HEK293 (cell line): Measurements from ENCODE around the gene POLR1G.

Source experiments
- CTCF ChIA-PET: fragments of 350-600 bp; formaldehyde crosslinking; extraction: SDS; loops from one replicate; lab custom pipeline; 2021; ENCODE audit warnings: antibody characterized with exemption; lab: Yijun Ruan, JAX
- POLR2A ChIA-PET: fragments of 300-600 bp; formaldehyde crosslinking; extraction: SDS; loops from one replicate; lab custom pipeline; 2020; ENCODE audit warnings: antibody characterized with exemption, inconsistent platforms; lab: Yijun Ruan, JAX
- H3K27ac ChIP-seq: fragments of 200-500 bp; sonication (Bioruptor generic); 2 replicates; pipeline ENCODE4 v1.5.1; 2014; ENCODE audit warnings: low read depth, low read length, control low read depth, inconsistent platforms; ENCODE audit errors: extremely low read depth
- H3K36me3 ChIP-seq, 2 experiments: fragments of 200-500 bp in 1 of 2; sonication (Bioruptor generic) in 1 of 2; 1 replicate in 1 of 2; 2 replicates in 1 of 2; pipeline ENCODE4 v1.5.1; 2014 to 2017; ENCODE audit warnings: inconsistent platforms in 2 of 2, low read length in 2 of 2; ENCODE audit not compliant: control insufficient read depth in 2 of 2, insufficient read depth in 1 of 2
- H3K4me1 ChIP-seq: fragments of 200-500 bp; sonication (Bioruptor generic); 2 replicates; pipeline ENCODE4 v1.5.1; 2014; ENCODE audit warnings: mild to moderate bottlenecking, low read length, inconsistent platforms; ENCODE audit not compliant: control insufficient read depth, insufficient read depth
- H3K4me3 ChIP-seq: 2 replicates; pipeline ENCODE4 v1.5.1; 2011; ENCODE audit warnings: low read depth, mild to moderate bottlenecking, control low read depth, low read length, moderate library complexity
- H3K9me3 ChIP-seq: fragments of 200-500 bp; sonication (Bioruptor generic); 2 replicates; pipeline ENCODE4 v1.5.1; 2014; ENCODE audit warnings: low read depth, low read length, inconsistent platforms; ENCODE audit not compliant: control insufficient read depth, insufficient read depth
- AEBP2 ChIP-seq: fragments of 450-650 bp; formaldehyde crosslinking; IDR thresholded peaks from 2 replicates; pipeline ENCODE4 v1.5.1; 2016; ENCODE audit warnings: missing biosample characterization, missing genetic modification characterization, borderline replicate concordance
- OVOL3 ChIP-seq: fragments of 450-650 bp; formaldehyde crosslinking; IDR thresholded peaks from 2 replicates; pipeline ENCODE4 v1.5.1; 2016; ENCODE audit warnings: missing biosample characterization, missing genetic modification characterization
- PRDM1 ChIP-seq: fragments of 450-650 bp; formaldehyde crosslinking; IDR thresholded peaks from 2 replicates; pipeline ENCODE4; 2016; ENCODE audit warnings: missing biosample characterization, missing genetic modification characterization
- SP2 ChIP-seq: fragments of 450-650 bp; formaldehyde crosslinking; IDR thresholded peaks from 2 replicates; pipeline ENCODE4 v1.5.1; 2016; ENCODE audit warnings: missing biosample characterization, missing genetic modification characterization
- SP7 ChIP-seq: fragments of 450-650 bp; formaldehyde crosslinking; IDR thresholded peaks from 2 replicates; pipeline ENCODE4 v1.5.1; 2016; ENCODE audit warnings: missing biosample characterization, missing genetic modification characterization
- TCF7L2 ChIP-seq: IDR thresholded peaks from 2 replicates; pipeline ENCODE4 v1.6.1; 2011; ENCODE audit warnings: low read depth, mild to moderate bottlenecking, inconsistent platforms, low read length, moderate library complexity, borderline replicate concordance
- ZEB2 ChIP-seq: fragments of 450-650 bp; formaldehyde crosslinking; IDR thresholded peaks from 2 replicates; pipeline ENCODE4 v1.5.1; 2016; ENCODE audit warnings: missing biosample characterization, missing genetic modification characterization
- ZNF121 ChIP-seq: fragments of 450-650 bp; formaldehyde crosslinking; IDR thresholded peaks from 2 replicates; pipeline ENCODE4 v1.5.1; 2016; ENCODE audit warnings: missing biosample characterization, missing genetic modification characterization
- ZNF16 ChIP-seq: fragments of 450-650 bp; formaldehyde crosslinking; IDR thresholded peaks from 2 replicates; pipeline ENCODE4 v1.5.1; 2016; ENCODE audit warnings: low read depth, missing biosample characterization, missing genetic modification characterization
- ZNF518A ChIP-seq: fragments of 450-650 bp; formaldehyde crosslinking; conservative IDR thresholded peaks from 2 replicates; pipeline ENCODE4 v1.5.1; 2016; ENCODE audit warnings: low read depth, missing biosample characterization, missing genetic modification characterization
- ZNF555 ChIP-seq: fragments of 450-650 bp; formaldehyde crosslinking; conservative IDR thresholded peaks from 2 replicates; pipeline ENCODE4 v1.5.1; 2017; ENCODE audit warnings: missing biosample characterization, mild to moderate bottlenecking, missing genetic modification characterization, inconsistent platforms
- ZNF585B ChIP-seq: fragments of 450-650 bp; formaldehyde crosslinking; IDR thresholded peaks from 2 replicates; pipeline ENCODE4 v1.5.1; 2016; ENCODE audit warnings: missing biosample characterization, missing genetic modification characterization
- ZNF621 ChIP-seq: fragments of 450-650 bp; formaldehyde crosslinking; IDR thresholded peaks from 2 replicates; pipeline ENCODE4 v1.5.1; 2017; ENCODE audit warnings: missing biosample characterization, missing genetic modification characterization
- ZNF629 ChIP-seq: fragments of 450-650 bp; formaldehyde crosslinking; IDR thresholded peaks from 2 replicates; pipeline ENCODE4 v1.5.1; 2017; ENCODE audit warnings: missing biosample characterization, missing genetic modification characterization
- ZSCAN16 ChIP-seq: fragments of 450-650 bp; formaldehyde crosslinking; IDR thresholded peaks from 2 replicates; pipeline ENCODE4 v1.5.1; 2016; ENCODE audit warnings: missing biosample characterization, missing genetic modification characterization

The POLR1G gene

GRCh38 chr19:45455707-45456499 lies 49.5 kb downstream of the POLR1G start (continued):
- no peak for TF ChIP-seq AEBP2
- TF ChIP-seq OVOL3 (tag by site-specific recombination): no peak
- 0 out of 2 replicates have a peak, but pooled peaks have one; percentile 14 for TF ChIP-seq ZNF518A (tag by site-specific recombination)
- peak; percentile 91 for TF ChIP-seq ZEB2
- TF ChIP-seq ZNF629: peak; percentile 93

GRCh38 chr19:45456500-45456815 lies 50.0 kb downstream of the POLR1G start:
- no peaks in the 10 kb centered on the region for H3K9me3 ChIP-seq
- H3K4me3 ChIP-seq: no peak overlapping the region
- POLR2A ChIA-PET: interaction anchor here (0.7 to 4.2 kb wide), 2 partner anchors 12 to 33 kb away, joined by 8 to 52 read pairs; partner anchors contain the start of genes ERCC1 and FOSB
- peaks cover 7% of the 10 kb centered on the region; the same call in 1 of the 2 replicates for H3K4me1 ChIP-seq
- TF ChIP-seq TCF7L2 (no peak), SP7 (tag by site-specific recombination) (no peak), ZSCAN16 (tag by site-specific recombination) (no peak), ZNF16 (no peak), ZNF621 (tag by site-specific recombination) (no peak), ZNF555 (no peak), ZNF121 (peak; percentile 91), SP2 (tag by site-specific recombination) (no peak)
- CTCF ChIA-PET: interaction anchor here (0.5 to 2.0 kb wide), 7 partner anchors 9 to 574 kb away, joined by 3 to 20 read pairs (median 3); partner anchors contain the start of gene FOSB
- no peaks in the 10 kb centered on the region; a peak in 1 of 3 replicates for H3K36me3 ChIP-seq
- H3K27ac ChIP-seq: no peak overlapping the region

GRCh38 chr19:45457776-45458175 lies 51.3 kb downstream of the POLR1G start:
- no peaks in the 10 kb centered on the region; a peak in 1 of 3 replicates for H3K36me3 ChIP-seq
- no peak overlapping the region for H3K4me3 ChIP-seq
- ChIA-PET CTCF (interaction anchor here (1.2 to 2.0 kb wide), 4 partner anchors 11 to 27 kb away, joined by 3 to 20 read pairs (median 4); no protein-coding TSS in a partner anchor), POLR2A (interaction anchor here (0.8 kb wide), 1 partner anchor 10 kb away, joined by 3 read pairs; the partner anchor contains the start of gene FOSB)
- H3K4me1 ChIP-seq: peaks cover 7% of the 10 kb centered on the region; the same call in 1 of the 2 replicates
- no peaks in the 10 kb centered on the region for H3K9me3 ChIP-seq
- H3K27ac ChIP-seq: no peak overlapping the region
- no peak for TF ChIP-seq ZNF585B (tag by site-specific recombination)
- no peak for TF ChIP-seq ZNF621 (tag by site-specific recombination)
- TF ChIP-seq PRDM1: no peak
